Measurements from ENCODE around the gene KLHL11. TPM values are rescaled to one million over a fixed set of nuclear protein-coding genes. Genes with fewer than 3 reads are reported as not detected.

KLHL11 gene
- polyA plus RNA-seq, 1 donor (not counting 4 experiments of a cell fraction or from before 2014, with no cell fraction given) = 5.2 TPM

DNA sequence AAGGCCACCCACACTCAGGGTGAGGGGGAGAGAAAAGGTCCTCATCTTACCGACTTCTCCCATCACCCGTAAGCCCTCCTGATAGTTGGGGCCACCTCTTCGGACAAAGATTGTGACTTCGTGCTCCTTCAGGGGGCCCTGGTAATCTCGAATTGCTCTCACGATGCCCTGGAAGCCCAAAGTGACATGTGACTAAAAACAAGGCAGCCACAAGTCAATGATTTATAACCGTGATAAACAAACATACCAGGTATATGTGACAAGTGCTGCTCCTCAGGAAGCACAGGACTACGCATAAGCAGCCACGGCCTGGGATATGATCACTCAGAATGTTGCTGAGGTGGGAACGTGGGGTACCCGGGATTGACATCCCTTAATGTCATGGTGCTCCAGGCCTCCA, 36.4 kb upstream of the KLHL11 start:
- Histone ChIP-seq H3K9me1 (ENCODE audit: control insufficient read depth, extremely low read depth, insufficient read depth, low read length) (peaks cover 3% of the 10 kb centered on the region), H3K4me3 (ENCODE audit: control insufficient read depth in 2 of 3, extremely low read depth in 1 of 3, insufficient read depth in 2 of 3, low read depth in 1 of 3, low read length in 3 of 3) (no peak overlapping the region), H3K36me3 (ENCODE audit: control insufficient read depth in 2 of 2, extremely low read depth in 1 of 2, insufficient read depth in 2 of 2, low read length in 2 of 2) (peaks cover 63 to 73% of the 10 kb centered on the region in 2 experiments), H3K4me1 (ENCODE audit: control insufficient read depth, extremely low read depth, insufficient read depth, low read length) (no peaks in the 10 kb centered on the region), H3K79me2 (ENCODE audit: control insufficient read depth, insufficient read depth, low read length) (peaks cover 9% of the 10 kb centered on the region), H3K9ac (ENCODE audit: control insufficient read depth, extremely low read depth, insufficient read depth, low read length) (no peak overlapping the region), H3K4me2 (ENCODE audit: control insufficient read depth, extremely low read depth, insufficient read depth, low read depth, low read length) (no peak overlapping the region), H3K27me3 (ENCODE audit: control insufficient read depth, extremely low read depth, insufficient read depth, low read length) (no peaks in the 10 kb centered on the region), H2AFZ (ENCODE audit: control insufficient read depth, low read length) (no peak overlapping the region), H3K9me3 (ENCODE audit: control insufficient read depth, low read depth, low read length) (no peaks in the 10 kb centered on the region), H3K27ac (ENCODE audit: control insufficient read depth, insufficient read depth, low read length) (no peak overlapping the region), H4K20me1 (ENCODE audit: control insufficient read depth, extremely low read depth, insufficient read depth, low read length) (peaks cover 3% of the 10 kb centered on the region)
- FAIRE-seq (no peak), DNase-seq (ENCODE audit: low read depth, low spot score) (no peak)
- dilution Hi-C loops (cut with MboI; ENCODE audit: extremely low pct_ligation_motif_present, low sequenced_read_pairs) = no loop called here
- TF ChIP-seq, protein P1, sequence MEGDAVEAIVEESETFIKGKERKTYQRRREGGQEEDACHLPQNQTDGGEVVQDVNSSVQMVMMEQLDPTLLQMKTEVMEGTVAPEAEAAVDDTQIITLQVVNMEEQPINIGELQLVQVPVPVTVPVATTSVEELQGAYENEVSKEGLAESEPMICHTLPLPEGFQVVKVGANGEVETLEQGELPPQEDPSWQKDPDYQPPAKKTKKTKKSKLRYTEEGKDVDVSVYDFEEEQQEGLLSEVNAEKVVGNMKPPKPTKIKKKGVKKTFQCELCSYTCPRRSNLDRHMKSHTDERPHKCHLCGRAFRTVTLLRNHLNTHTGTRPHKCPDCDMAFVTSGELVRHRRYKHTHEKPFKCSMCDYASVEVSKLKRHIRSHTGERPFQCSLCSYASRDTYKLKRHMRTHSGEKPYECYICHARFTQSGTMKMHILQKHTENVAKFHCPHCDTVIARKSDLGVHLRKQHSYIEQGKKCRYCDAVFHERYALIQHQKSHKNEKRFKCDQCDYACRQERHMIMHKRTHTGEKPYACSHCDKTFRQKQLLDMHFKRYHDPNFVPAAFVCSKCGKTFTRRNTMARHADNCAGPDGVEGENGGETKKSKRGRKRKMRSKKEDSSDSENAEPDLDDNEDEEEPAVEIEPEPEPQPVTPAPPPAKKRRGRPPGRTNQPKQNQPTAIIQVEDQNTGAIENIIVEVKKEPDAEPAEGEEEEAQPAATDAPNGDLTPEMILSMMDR (optimal IDR thresholded peaks at IDR 0.05 in 1 of 3, IDR thresholded peaks at IDR 0.05 in 1 of 3, conservative IDR thresholded peaks at IDR 0.05 in 1 of 3; ENCODE audit: extremely low read depth in 1 of 3, insufficient read depth in 2 of 3, low read length in 3 of 3) = no peak
- no peak for TF ChIP-seq EZH2 (IDR thresholded peaks at IDR 0.05; ENCODE audit: low read length)

DNA sequence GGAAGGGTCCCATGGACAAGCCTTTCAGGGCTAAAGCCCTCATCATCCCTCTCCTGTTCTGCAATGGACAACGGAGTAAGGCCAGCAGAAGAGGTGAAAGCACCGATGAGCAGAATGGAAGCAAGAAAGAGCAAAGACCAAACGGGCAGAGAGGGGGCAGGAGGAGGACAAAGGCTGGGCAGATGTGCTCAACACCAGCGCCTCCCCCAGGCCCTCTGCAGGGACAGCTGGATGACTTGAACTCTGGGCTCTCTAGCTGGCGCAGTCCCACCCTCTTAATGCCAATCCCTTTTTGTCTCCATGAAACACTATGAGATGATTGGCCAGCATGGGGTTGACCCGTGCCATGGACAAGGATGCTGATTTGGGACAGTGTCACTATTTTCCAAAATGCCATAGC, 31.5 kb upstream of the KLHL11 start:
- no peaks in the 10 kb centered on the region for H3K9me1 ChIP-seq (ENCODE audit: control insufficient read depth, extremely low read depth, insufficient read depth, low read length)
- H3K4me3 ChIP-seq (ENCODE audit: control insufficient read depth in 2 of 3, extremely low read depth in 1 of 3, insufficient read depth in 2 of 3, low read depth in 1 of 3, low read length in 3 of 3) = no peak overlapping the region
- no peak for FAIRE-seq
- DNase-seq (ENCODE audit: low read depth, low spot score) = no peak
- H3K9ac ChIP-seq (ENCODE audit: control insufficient read depth, extremely low read depth, insufficient read depth, low read length) = no peak overlapping the region
- dilution Hi-C loops (cut with MboI; ENCODE audit: extremely low pct_ligation_motif_present, low sequenced_read_pairs) = no loop called here
- no peak overlapping the region for H3K4me2 ChIP-seq (ENCODE audit: control insufficient read depth, extremely low read depth, insufficient read depth, low read depth, low read length)
- peaks cover 12% of the 10 kb centered on the region for H3K79me2 ChIP-seq (ENCODE audit: control insufficient read depth, insufficient read depth, low read length)
- no peaks in the 10 kb centered on the region for H3K27me3 ChIP-seq (ENCODE audit: control insufficient read depth, extremely low read depth, insufficient read depth, low read length)
- no peaks in the 10 kb centered on the region for H3K9me3 ChIP-seq (ENCODE audit: control insufficient read depth, low read depth, low read length)
- TF ChIP-seq EZH2 (IDR thresholded peaks at IDR 0.05; ENCODE audit: low read length) = no peak
- TF ChIP-seq, protein P1 (optimal IDR thresholded peaks at IDR 0.05 in 1 of 3, IDR thresholded peaks at IDR 0.05 in 1 of 3, conservative IDR thresholded peaks at IDR 0.05 in 1 of 3; ENCODE audit: extremely low read depth in 1 of 3, insufficient read depth in 2 of 3, low read length in 3 of 3) = no peak
- H3K4me1 ChIP-seq (ENCODE audit: control insufficient read depth, extremely low read depth, insufficient read depth, low read length) = no peaks in the 10 kb centered on the region
- H2AFZ ChIP-seq (ENCODE audit: control insufficient read depth, low read length) = no peak overlapping the region
- peaks cover 71 to 73% of the 10 kb centered on the region in 2 experiments for H3K36me3 ChIP-seq (ENCODE audit: control insufficient read depth in 2 of 2, extremely low read depth in 1 of 2, insufficient read depth in 2 of 2, low read length in 2 of 2)
- H3K27ac ChIP-seq (ENCODE audit: control insufficient read depth, insufficient read depth, low read length) = no peak overlapping the region
- peaks cover 10% of the 10 kb centered on the region for H4K20me1 ChIP-seq (ENCODE audit: control insufficient read depth, extremely low read depth, insufficient read depth, low read length)

Measured in keratinocyte (primary cell).